ENCODE results near the gene TARBP1.
"Not testable (repeated sequence)": the region's sequence is repeated elsewhere in the genome, so short reads cannot be mapped to it uniquely, and the experiment has no call there.

TARBP1 gene

GRCh38 chr1:234478481-234479309 lies at the start of gene TARBP1:
Gene TARBP1 (minus strand): TSS chr1:234479179. CDS start chr1:234479103, 76 bp downstream.
- TF ChIP-seq POLR2A (IDR thresholded peaks at IDR 0.05; ENCODE audit: low read length) (peak; percentile 67), GATA1 (IDR thresholded peaks at IDR 0.05; ENCODE audit: low read depth, low read length) (no peak)
- DNase-seq = peak; percentile 87 to 90

- no peak for DNase-seq
- TF ChIP-seq POLR2A (IDR thresholded peaks at IDR 0.05; ENCODE audit: low read length) = no peak
- no peak for TF ChIP-seq GATA1 (IDR thresholded peaks at IDR 0.05; ENCODE audit: low read depth, low read length)
These were observed 49.3 kb upstream of the TARBP1 start for GRCh38 chr1:234528074-234528865.

- DNase-seq = no peak
- TF ChIP-seq GATA1 (IDR thresholded peaks at IDR 0.05; ENCODE audit: low read depth, low read length) (no peak), POLR2A (IDR thresholded peaks at IDR 0.05; ENCODE audit: low read length) (no peak)
These were observed 48.4 kb upstream of the TARBP1 start for GRCh38 chr1:234527346-234527745.

DNA sequence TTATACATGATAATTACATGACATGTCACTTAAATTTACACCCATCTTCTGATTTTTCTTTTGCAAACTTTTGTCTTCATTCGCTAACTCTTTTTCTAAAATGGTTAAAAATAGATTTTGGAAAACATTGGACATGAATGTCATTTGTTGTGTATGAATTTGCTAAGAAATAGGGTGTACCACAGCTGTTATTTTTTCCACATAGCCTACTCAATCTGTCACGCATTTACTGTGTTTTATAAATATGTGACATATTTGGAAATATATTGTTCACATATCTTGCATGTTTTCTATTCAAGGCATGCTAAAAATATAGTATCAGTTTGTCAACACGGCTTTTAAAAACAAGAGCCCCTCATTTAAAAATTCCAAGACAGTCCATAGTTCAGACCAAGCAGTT lies 47.9 kb upstream of the TARBP1 start:
- no peak for DNase-seq
- no peak for TF ChIP-seq POLR2A (IDR thresholded peaks at IDR 0.05; ENCODE audit: low read length)
- TF ChIP-seq GATA1 (IDR thresholded peaks at IDR 0.05; ENCODE audit: low read depth, low read length) = no peak

- no peak for DNase-seq
- TF ChIP-seq GATA1 (IDR thresholded peaks at IDR 0.05; ENCODE audit: low read depth, low read length) = no peak
- TF ChIP-seq POLR2A (IDR thresholded peaks at IDR 0.05; ENCODE audit: low read length) = no peak
These were observed 46.3 kb upstream of the TARBP1 start for GRCh38 chr1:234525099-234525799.

GRCh38 chr1:234521836-234522235 lies 42.9 kb upstream of the TARBP1 start:
- DNase-seq = peak; percentile 51 to 65
- TF ChIP-seq POLR2A (IDR thresholded peaks at IDR 0.05; ENCODE audit: low read length) = no peak
- no peak for TF ChIP-seq GATA1 (IDR thresholded peaks at IDR 0.05; ENCODE audit: low read depth, low read length)

GRCh38 chr1:234520908-234521817 lies 42.2 kb upstream of the TARBP1 start:
- TF ChIP-seq POLR2A (IDR thresholded peaks at IDR 0.05; ENCODE audit: low read length) (peak; percentile 84), GATA1 (IDR thresholded peaks at IDR 0.05; ENCODE audit: low read depth, low read length) (peak; percentile 24)
- DNase-seq = peak; percentile 90 to 93

GRCh38 chr1:234519506-234519905 lies 40.5 kb upstream of the TARBP1 start:
- no peak for TF ChIP-seq GATA1 (IDR thresholded peaks at IDR 0.05; ENCODE audit: low read depth, low read length)
- no peak for TF ChIP-seq POLR2A (IDR thresholded peaks at IDR 0.05; ENCODE audit: low read length)
- no peak for DNase-seq

GRCh38 chr1:234518876-234519275 lies 39.9 kb upstream of the TARBP1 start:
- TF ChIP-seq POLR2A (IDR thresholded peaks at IDR 0.05; ENCODE audit: low read length) (no peak), GATA1 (IDR thresholded peaks at IDR 0.05; ENCODE audit: low read depth, low read length) (no peak)
- DNase-seq = no peak

GRCh38 chr1:234518086-234518485 lies 39.1 kb upstream of the TARBP1 start:
- DNase-seq = not testable (repeated sequence)

GRCh38 chr1:234517110-234517802 lies 38.3 kb upstream of the TARBP1 start:
- TF ChIP-seq GATA1 (IDR thresholded peaks at IDR 0.05; ENCODE audit: low read depth, low read length) (no peak), POLR2A (IDR thresholded peaks at IDR 0.05; ENCODE audit: low read length) (no peak)
- DNase-seq = no peak

GRCh38 chr1:234515821-234516241 lies 36.9 kb upstream of the TARBP1 start:
- TF ChIP-seq POLR2A (IDR thresholded peaks at IDR 0.05; ENCODE audit: low read length) (no peak), GATA1 (IDR thresholded peaks at IDR 0.05; ENCODE audit: low read depth, low read length) (no peak)
- DNase-seq = no peak
